Thyroid gland (tissue), 4 donors: Measurements from ENCODE around the gene DNAJB12. TPM values are rescaled to one million over a fixed set of nuclear protein-coding genes. Genes with fewer than 3 reads are reported as not detected.
"Not testable (repeated sequence)": the region's sequence is repeated elsewhere in the genome, so short reads cannot be mapped to it uniquely, and the experiment has no call there.

Source experiments
- DNase-seq, 2 donors: peaks; one replicate each; pipeline ENCODE4 v3.0.0-alpha.2; 2019
- H3K27ac ChIP-seq, 3 donors: fragments of 200-600 bp; sonication (generic); 1 replicate in 2 of 3; 2 replicates in 1 of 3; pipeline ENCODE4 v1.5.1; 2016 to 2019; ENCODE audit warnings: mild to moderate bottlenecking in 1 of 3, moderate library complexity in 1 of 3
- H3K27me3 ChIP-seq: fragments of 200-600 bp; sonication (generic); one replicate; pipeline ENCODE4 v1.5.1; 2019
- H3K36me3 ChIP-seq, 2 donors: fragments of 200-600 bp; sonication (generic); one replicate each; pipeline ENCODE4 v1.5.1; 2016 to 2019
- H3K4me1 ChIP-seq, 2 donors: fragments of 200-600 bp; sonication (generic); one replicate each; pipeline ENCODE4 v1.5.1; 2017 to 2019
- H3K4me3 ChIP-seq, 3 donors: fragments of 200-600 bp; sonication (generic); replicated peaks in 1 of 3; 1 replicate in 2 of 3; 2 replicates in 1 of 3; pipeline ENCODE4 v1.5.1; 2016; ENCODE audit warnings: mild to moderate bottlenecking in 1 of 3
- H3K9me3 ChIP-seq: fragments of 200-600 bp; sonication (generic); one replicate; pipeline ENCODE4 v1.5.1; 2017
- CTCF ChIP-seq, 6 experiments: fragments of 200-600 bp in 3 of 6; fragments of 450-650 bp in 3 of 6; sonication (generic) in 3 of 6; IDR thresholded peaks; one replicate each; pipeline ENCODE4 v1.5.1; 2016 to 2019; ENCODE audit warnings: antibody characterized with exemption in 6 of 6, mild to moderate bottlenecking in 2 of 6, inconsistent platforms in 1 of 6, moderate library complexity in 1 of 6
- POLR2A ChIP-seq, 2 donors: fragments of 450-650 bp; IDR thresholded peaks; one replicate each; pipeline ENCODE4 v1.6.1; 2017; ENCODE audit warnings: antibody characterized with exemption in 2 of 2, mild to moderate bottlenecking in 2 of 2, moderate library complexity in 1 of 2
- WGBS, 2 donors: methylation state at CpG; one replicate each; pipeline ENCODE4 v1.1.5; 2017; 5-methylcytosine and 5-hydroxymethylcytosine counted together
- intact Hi-C: fragments of 100-400 bp; cut with DNase I; formaldehyde crosslinking; loops from one replicate; pipeline ENCODE4 v1.15.1; 2023
- total RNA-seq, 4 donors: library from RNA; depleted of rRNA; stranded (reverse); fragments of >200 nt; gene quantifications; one replicate each; pipeline ENCODE4 v1.2.3, GENCODE V29; 2016

The DNAJB12 gene
- total RNA-seq, 4 donors from 2014 or later, result 31.6 to 49.7 (median 44.1) TPM

GRCh38 chr10:72389014-72389413 is 34.3 kb upstream of the DNAJB12 start:
- H3K9me3 ChIP-seq, result no peaks in the 10 kb centered on the region
- DNase-seq, result no peak
- no peak overlapping the region for H3K27ac ChIP-seq
- no peak overlapping the region for H3K4me3 ChIP-seq
- WGBS, 2 donors, result 87 to 95% methylated on average over 1 of the region's 1 CpG
- TF ChIP-seq CTCF (IDR thresholded peaks at IDR 0.05) (no peak), POLR2A (IDR thresholded peaks at IDR 0.05) (no peak)
- H3K27me3 ChIP-seq, result no peaks in the 10 kb centered on the region
- intact Hi-C loops, result no loop called here
- no peaks in the 10 kb centered on the region for H3K36me3 ChIP-seq
- peaks cover 0 to 6% of the 10 kb centered on the region in 2 donors for H3K4me1 ChIP-seq

- Histone ChIP-seq H3K27ac (no peak overlapping the region), H3K9me3 (no peaks in the 10 kb centered on the region), H3K4me1 (peaks cover 0 to 6% of the 10 kb centered on the region in 2 donors), H3K36me3 (no peaks in the 10 kb centered on the region), H3K27me3 (no peaks in the 10 kb centered on the region), H3K4me3 (no peak overlapping the region)
- no peak for DNase-seq
- TF ChIP-seq CTCF (IDR thresholded peaks at IDR 0.05) (no peak), POLR2A (IDR thresholded peaks at IDR 0.05) (no peak)
- intact Hi-C loops, result no loop called here
- 95% methylated on average over 5 of the region's 5 CpGs for WGBS, 2 donors
Observed at GRCh38 chr10:72388062-72388461, 33.3 kb upstream of the DNAJB12 start.

- H3K36me3 ChIP-seq, result no peaks in the 10 kb centered on the region
- no peak overlapping the region for H3K4me3 ChIP-seq
- no peak for DNase-seq
- H3K9me3 ChIP-seq, result no peaks in the 10 kb centered on the region
- intact Hi-C loops, result no loop called here
- H3K27me3 ChIP-seq, result no peaks in the 10 kb centered on the region
- H3K27ac ChIP-seq, result no peak overlapping the region
- TF ChIP-seq POLR2A (IDR thresholded peaks at IDR 0.05) (no peak), CTCF (IDR thresholded peaks at IDR 0.05) (no peak)
- H3K4me1 ChIP-seq, result no peaks in the 10 kb centered on the region
- WGBS, 2 donors, result 55 to 84% methylated on average over 3 of the region's 3 CpGs
Observed at GRCh38 chr10:72386916-72387586, 32.3 kb upstream of the DNAJB12 start.

DNA sequence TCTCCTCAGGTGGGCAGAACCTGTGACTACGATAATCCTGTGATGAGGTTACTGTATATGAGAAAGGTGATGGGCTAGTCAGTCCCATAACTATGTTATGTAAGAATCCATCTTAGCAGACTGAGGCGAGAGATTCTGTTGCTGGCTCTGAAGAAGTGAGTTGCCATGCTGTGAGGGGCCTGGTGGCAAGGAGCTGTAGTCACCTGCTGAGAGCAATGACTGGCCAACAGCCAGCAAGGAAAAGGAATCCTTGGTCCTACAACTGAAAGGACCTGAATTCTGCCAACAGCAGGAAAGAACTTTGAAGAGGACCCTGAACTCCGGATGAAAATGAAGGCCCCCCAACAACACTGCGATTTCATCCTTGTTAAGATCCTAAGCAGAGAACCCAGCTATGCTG is 31.0 kb upstream of the DNAJB12 start:
- Histone ChIP-seq H3K4me1 (no peaks in the 10 kb centered on the region), H3K27ac (no peak overlapping the region)
- no peak for DNase-seq

DNA sequence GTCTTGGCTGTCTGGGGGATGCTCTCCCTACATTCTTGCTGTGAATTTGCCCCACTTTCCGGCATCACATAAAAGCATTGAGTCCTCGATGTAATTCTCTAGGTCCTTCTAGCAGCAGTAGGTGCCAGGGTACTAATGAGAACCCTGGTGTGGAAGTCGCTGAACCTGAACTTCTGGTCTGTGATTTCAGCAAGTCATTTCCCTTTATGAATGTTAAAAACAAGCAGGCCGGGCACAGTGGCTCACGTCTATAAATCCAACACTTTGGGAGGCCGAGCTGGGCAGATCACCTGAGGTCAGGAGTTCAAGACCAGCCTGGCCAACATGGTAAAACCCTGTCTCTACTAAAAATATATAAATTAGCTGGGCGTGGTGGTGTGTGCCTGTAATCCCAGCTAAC is 30.3 kb upstream of the DNAJB12 start:
- H3K9me3 ChIP-seq, DNase-seq, H3K4me1 ChIP-seq, H3K4me3 ChIP-seq, intact Hi-C loops, H3K36me3 ChIP-seq, H3K27me3 ChIP-seq, H3K27ac ChIP-seq: not testable (repeated sequence)
- WGBS, 2 donors, result 78 to 87% methylated on average over 7 of the region's 7 CpGs

More for the DNA sequence above, 31.0 kb upstream of the DNAJB12 start:
- WGBS, 2 donors, result 76 to 92% methylated on average over 4 of the region's 4 CpGs
- no peaks in the 10 kb centered on the region for H3K27me3 ChIP-seq
- H3K4me3 ChIP-seq, result no peak overlapping the region
- H3K9me3 ChIP-seq, result no peaks in the 10 kb centered on the region
- TF ChIP-seq CTCF (IDR thresholded peaks at IDR 0.05) (no peak), POLR2A (IDR thresholded peaks at IDR 0.05) (no peak)
- intact Hi-C loops, result no loop called here
- H3K36me3 ChIP-seq, result no peaks in the 10 kb centered on the region
